Stomach (tissue), 4 donors: ENCODE results near the gene SCAP.

Experiments used
- EP300 ChIP-seq: sonication (generic); formaldehyde crosslinking; IDR thresholded peaks from one replicate; pipeline ENCODE4 v1.6.1; 2017; ENCODE audit warnings: antibody characterized with exemption
- POLR2A ChIP-seq, 4 donors: fragments of 450-650 bp; IDR thresholded peaks; one replicate each; pipeline ENCODE4 v1.6.1; 2016; ENCODE audit warnings: antibody characterized with exemption in 4 of 4, control low read depth in 2 of 4, mild to moderate bottlenecking in 1 of 4, moderate library complexity in 1 of 4
- TF ChIP-seq, protein P1 (sequence below), 7 experiments: fragments of 450-650 bp in 4 of 7; fragments of 200-600 bp in 3 of 7; sonication (generic) in 3 of 7; IDR thresholded peaks; one replicate each; pipeline ENCODE4 v1.5.1; 2016 to 2019; ENCODE audit warnings: antibody characterized with exemption in 7 of 7, control low read depth in 2 of 7, mild to moderate bottlenecking in 1 of 7

DNA sequence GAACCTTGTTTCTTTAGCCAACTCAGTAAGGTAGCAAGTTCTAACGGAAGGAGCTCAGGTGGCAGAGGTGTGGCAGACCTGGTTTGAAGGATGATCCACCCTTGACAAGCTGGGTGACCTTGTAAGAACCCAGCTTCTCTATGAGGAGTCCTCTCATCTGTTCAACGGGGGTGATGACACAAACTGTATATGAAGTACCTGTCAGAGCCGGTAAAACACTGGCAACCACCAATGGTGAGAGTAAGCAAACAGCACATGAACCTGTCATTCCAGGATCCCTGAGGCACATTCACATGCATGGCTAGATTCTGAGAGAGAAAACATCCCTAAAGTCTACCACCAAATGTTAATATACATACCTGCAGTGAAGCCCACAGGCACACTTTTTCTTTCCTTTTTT is 2.4 kb downstream of the SCAP start:
- TF ChIP-seq, protein P1, sequence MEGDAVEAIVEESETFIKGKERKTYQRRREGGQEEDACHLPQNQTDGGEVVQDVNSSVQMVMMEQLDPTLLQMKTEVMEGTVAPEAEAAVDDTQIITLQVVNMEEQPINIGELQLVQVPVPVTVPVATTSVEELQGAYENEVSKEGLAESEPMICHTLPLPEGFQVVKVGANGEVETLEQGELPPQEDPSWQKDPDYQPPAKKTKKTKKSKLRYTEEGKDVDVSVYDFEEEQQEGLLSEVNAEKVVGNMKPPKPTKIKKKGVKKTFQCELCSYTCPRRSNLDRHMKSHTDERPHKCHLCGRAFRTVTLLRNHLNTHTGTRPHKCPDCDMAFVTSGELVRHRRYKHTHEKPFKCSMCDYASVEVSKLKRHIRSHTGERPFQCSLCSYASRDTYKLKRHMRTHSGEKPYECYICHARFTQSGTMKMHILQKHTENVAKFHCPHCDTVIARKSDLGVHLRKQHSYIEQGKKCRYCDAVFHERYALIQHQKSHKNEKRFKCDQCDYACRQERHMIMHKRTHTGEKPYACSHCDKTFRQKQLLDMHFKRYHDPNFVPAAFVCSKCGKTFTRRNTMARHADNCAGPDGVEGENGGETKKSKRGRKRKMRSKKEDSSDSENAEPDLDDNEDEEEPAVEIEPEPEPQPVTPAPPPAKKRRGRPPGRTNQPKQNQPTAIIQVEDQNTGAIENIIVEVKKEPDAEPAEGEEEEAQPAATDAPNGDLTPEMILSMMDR (IDR thresholded peaks at IDR 0.05) = no peak
- TF ChIP-seq POLR2A (IDR thresholded peaks at IDR 0.05) (no peak), EP300 (no peak)
